CD4-positive, alpha-beta T cell treated with Interleukin-4 for 1 hour (primary cell): ENCODE measurements around the gene TLK2.
"Not testable (repeated sequence)": the region's sequence is repeated elsewhere in the genome, so short reads cannot be mapped to it uniquely, and the experiment has no call there.

ENCODE experiments used
- DNase-seq, 2 donors: peaks; one replicate each; pipeline ENCODE4 v3.0.0-alpha.2; 2020 to 2022

Gene TLK2

DNA sequence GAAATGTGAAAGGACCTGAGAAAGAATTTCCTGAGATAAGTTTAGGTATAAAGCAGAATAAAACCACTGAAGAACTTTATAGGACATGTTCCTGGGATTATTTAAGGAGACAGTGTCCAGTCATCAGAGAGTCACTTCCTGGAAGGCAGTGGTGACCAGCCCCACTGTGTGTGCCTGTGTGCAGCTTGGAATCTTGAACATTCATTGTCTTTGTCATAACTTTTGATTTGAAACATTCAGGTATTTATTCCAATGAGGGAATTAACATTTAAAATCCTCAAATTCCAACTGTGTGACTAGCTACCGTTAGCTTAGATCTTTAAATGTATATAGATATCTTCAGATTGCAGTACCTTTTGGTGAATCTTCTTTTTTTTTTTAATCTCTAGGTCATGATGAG, 87.2 kb downstream of the TLK2 start:
- no peak for DNase-seq

DNA sequence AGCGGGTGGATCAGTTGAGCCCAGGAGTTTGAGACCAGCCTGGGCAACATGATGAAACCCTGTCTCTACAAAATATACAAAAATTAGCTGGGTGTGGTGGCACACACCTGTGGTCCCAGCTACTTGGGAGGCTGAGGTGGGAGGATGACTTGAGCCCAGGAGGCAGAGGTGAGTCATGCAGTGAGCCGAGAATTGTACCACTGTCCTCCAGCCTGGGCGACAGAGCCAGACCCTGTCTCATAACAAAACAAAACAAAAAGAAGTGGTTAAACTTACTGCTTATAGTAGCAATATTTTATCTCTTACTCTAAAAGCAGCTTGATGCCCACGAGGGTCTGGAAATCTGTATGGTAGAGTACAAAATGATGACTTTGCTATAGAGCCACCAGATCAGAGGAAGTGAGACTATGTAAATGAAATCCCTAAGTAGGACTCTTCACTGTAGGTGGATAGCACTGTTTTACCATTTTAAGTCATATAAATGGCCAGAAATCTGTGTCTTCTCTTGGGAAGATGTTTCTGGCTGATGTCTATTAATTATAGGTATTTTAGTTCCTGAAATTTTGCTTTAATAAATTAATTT, 88.5 kb downstream of the TLK2 start:
- DNase-seq: no peak

DNA sequence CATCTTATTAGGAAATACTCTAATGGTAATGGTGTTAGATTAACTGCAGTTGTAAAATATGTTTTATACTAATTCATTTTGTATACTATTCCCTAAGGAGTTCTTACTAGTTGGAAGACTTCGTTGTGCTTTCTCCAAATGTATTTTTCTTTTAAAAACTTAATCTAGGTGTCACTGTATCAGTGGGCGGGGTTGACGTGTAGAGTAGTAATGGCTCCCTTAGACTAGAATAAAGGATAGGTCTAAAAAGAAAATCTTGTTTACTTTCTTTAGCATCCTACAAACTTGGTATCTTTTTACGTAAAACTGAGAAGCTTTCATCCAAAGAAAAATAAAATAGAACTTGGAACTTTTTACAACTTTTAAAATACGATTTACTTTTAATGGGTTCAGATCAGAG, 93.9 kb downstream of the TLK2 start:
- DNase-seq: no peak

- no peak for DNase-seq
These were observed 94.3 kb downstream of the TLK2 start for GRCh38 chr17:62572888-62573401.

GRCh38 chr17:62573480-62574117, 95.0 kb downstream of the TLK2 start:
- no peak for DNase-seq

DNA sequence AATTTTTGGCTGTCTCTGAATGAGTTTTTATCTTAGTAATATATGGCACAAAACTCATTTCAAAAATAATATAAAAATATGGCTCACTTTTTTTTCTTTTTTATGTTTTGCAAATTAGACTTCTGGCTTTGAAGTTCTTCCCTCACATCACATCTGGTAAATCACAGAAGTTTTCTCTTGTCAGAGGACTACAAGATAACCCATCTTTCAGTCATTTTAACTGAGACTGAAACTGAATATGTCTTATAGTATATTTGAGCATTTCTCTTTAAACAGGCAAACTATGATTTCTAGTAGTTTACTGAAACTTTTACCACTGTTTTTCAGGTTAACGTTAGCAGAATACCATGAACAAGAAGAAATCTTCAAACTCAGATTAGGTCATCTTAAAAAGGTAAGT, 97.8 kb downstream of the TLK2 start:
- DNase-seq: no peak

DNA sequence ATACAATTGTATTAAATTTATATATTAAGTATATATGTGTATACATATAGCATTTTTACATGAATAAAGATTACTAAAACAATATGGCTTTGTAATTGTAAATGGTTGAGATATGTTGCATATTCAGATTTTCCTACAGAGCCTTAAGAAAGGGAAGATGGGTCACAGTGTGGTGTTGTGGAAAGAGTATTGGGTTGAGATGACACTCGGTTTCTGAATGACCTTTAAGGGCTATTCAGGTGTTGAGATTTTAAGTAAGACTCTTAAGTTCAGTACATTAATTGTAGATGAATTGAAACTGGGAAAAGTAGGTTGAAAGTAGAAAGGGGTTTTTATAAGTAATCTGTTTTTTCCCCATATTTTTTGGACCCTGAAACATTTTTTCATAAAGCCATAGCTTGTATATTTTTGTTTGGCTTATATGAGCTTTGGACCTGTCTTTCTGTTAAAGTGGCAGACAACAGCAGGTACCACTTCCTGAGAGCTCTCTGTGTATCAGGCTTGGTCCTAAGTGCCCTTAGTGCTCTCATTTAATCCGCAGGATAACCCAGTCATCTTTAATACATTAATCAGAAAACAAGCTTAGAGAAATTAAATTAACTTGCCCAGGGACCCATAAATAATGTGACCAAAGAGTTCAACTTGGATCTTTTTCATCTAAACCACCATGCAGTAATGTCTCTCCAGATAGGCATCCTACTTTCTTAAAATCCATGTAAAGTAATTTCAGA, 100.3 kb downstream of the TLK2 start:
- DNase-seq: no peak

DNA sequence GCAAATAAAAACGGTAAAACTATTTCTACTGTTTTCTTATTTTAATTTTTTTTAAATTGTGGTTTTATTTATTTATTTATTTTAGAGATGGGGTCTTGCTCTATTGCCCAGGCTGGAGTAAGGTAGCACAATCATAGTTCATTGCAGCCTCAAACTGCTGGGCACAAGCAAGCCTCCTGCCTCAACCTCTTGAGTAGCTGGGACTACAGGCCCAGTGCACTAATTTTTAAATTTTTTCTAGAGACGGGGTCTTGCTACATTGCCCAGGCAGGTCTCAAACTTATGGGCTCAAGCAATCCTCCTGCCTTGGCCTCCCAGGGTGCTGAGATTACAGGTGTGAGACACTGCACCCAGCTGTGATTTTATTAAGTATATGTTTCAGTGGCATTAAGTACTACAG, 102.3 kb downstream of the TLK2 start:
- DNase-seq: no peak

- DNase-seq: no peak
These were observed 103.1 kb downstream of the TLK2 start for GRCh38 chr17:62581764-62582163.

GRCh38 chr17:62587554-62587953, 108.9 kb downstream of the TLK2 start:
- no peak for DNase-seq

GRCh38 chr17:62588109-62588508, 109.5 kb downstream of the TLK2 start:
- DNase-seq: no peak

DNA sequence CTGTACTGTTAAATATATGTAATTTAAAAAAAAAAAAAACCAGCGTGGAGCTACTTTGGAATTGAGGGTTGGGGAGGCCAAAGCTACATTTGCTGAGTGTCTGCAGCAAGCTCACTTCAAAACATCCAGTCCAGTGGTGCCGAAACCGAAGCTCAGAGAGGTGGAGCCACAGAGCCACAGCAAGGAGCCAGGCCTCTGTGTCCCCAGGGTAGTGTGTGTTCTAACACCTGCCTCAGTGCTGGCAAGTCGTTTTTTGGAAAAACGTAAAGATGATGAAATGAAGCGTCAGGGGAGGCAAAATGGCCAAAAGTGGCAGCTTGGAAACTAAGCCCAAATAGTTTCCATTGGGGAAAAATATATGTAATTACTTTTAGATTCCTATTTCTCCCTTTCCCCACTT, 112.7 kb downstream of the TLK2 start:
- no peak for DNase-seq

GRCh38 chr17:62591822-62592221, 113.2 kb downstream of the TLK2 start:
- not testable (repeated sequence) for DNase-seq

DNA sequence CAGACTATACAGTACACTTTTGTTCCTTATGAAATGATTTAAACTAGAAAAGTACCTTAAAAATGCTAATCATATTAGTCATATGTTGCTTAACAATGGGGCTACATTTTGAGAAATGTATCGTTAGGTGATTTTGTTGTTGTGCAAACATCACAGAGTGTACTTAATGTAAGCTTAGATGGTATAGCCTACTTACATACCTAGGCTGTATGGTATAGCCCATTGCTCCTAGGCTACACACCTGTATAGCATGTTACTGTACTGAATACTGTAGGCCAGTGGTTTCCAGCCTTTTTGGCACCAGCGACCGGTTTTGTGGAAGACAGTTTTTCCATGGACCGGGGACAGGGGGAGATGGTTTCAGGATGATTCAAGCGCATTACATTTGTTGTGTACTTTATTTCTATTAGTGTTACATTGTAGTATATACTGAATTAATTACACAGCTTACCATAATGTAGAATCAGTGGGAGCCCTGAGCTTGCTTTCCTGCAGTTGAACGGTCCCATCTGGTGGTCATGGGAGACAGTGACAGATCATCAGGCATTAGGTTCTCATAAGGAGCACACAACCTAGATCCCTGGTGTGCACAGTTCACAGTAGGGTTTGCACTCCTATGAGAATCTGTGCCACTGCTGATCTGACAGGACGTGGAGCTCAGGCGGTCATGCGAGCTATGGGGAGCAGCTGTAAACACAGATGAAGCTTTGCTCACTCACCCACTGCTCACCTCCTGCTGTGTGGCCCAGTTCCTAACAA, 113.9 kb downstream of the TLK2 start:
- DNase-seq: no peak

DNA sequence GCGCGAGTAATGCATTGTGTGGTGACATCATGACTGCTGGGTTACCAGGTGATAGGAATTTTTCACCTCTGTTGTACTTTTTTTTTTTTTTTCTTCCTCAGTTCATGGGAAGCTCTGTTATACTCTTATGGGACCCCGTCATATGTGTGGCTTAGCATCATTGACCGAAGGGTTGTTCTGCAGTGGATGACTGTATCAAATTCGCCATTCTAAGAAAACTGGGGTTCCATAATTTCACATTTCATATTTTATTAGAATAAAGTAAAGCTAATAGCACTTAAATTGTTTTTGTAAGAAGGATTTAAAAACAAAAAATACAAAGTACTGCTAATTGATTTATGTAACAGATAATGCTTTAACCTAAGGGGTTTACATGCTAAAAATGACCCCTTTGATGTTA, 116.9 kb downstream of the TLK2 start:
- DNase-seq: no peak

DNA sequence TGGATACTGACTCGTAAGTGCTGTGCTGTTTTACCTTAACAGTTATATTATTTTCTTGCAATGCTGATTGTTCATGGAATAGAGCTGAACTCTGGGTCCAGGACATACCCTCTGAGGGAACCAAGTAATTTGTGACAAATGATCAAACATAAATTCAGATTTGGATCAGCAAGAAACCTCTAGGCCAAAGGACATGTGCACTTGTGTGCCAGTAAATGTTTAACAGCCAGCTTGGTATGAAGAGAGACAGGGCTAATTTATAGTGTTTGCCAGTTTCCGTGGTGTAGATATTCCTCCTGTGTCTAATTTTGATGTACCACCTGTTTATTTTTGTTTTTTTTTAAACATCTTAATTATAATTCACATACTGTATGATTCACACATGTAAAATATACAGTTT, 118.0 kb downstream of the TLK2 start:
- DNase-seq: no peak

DNA sequence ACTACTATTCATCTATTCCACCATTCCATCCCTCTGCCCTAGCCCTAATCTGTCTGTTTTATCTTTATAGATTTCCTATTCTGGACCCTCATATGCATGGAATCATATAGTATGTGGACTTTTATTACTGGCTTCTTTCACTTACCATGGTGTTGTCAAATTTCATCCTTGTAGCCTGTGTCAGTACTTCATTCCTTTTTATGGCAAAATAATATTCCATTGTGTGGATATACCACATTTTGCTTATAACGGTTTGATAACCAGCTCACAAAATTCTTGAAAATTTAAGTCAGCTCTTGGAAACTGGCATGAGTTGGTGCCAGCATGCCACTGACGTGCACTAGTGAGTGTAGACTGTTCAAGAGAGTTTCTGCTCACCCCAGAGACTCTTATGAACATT, 118.5 kb downstream of the TLK2 start:
- no peak for DNase-seq

- no peak for DNase-seq
These were observed 119.3 kb downstream of the TLK2 start for GRCh38 chr17:62597920-62598319.

- no peak for DNase-seq
These were observed 121.5 kb downstream of the TLK2 start for GRCh38 chr17:62599964-62600657.

- DNase-seq: no peak
These were observed 122.2 kb downstream of the TLK2 start for GRCh38 chr17:62600805-62601204.

DNA sequence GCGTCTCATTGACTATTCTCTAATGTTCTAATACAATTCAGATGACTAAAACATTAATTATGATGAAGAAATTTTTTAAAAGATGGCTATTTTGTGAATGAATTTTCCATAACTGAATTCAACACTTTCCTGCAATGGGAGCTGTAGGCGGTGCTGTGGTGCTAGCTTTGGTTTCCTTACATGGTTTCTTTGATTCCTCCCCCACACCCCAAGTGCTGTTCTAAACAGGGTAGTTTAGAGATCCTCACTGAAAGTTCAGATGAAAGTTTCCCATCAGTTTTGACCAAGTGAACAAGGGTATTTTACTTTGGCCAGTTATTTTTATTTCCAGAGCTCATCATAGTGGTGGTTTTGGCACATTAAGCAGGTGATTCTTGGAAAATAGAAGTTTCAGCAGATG, 122.8 kb downstream of the TLK2 start:
- no peak for DNase-seq

DNA sequence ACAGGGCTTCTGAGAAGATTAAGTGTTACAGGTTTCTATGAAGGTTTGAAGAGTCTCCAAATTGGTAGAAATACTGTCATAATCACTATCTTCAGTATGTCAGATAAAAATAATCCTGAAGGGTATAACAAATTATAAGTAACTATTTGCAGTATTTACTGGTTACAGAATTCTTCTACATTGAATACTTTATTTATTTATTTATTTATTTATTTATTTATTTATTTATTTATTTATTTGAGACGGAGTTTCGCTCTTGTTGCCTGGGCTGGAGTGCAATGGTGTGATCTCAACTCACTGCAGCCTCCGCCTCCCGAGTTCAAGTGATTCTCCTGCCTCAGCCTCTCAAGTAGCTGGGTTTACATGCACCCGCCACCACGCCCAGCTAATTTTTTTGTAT, 125.2 kb downstream of the TLK2 start:
- not testable (repeated sequence) for DNase-seq

DNA sequence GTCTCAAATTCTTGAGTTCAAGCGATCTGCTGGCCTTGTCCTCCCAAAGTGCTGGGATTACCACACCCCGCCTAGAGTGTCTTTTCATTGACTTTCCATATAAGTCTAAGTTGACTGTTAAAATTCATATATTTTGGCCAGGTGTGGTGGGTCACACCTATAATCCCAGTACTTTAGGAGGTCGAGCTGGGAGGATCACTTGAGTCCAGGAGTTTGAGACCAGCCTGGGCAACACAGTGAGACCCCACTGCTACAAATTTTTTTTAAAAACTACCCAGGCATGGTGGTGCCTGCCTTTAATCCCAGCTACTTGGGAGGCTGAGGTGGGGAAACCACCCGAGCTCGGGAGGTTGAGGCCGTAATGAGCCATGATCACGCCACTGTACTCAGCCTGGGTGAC, 127.0 kb downstream of the TLK2 start:
- DNase-seq: no peak
